GM19351 (cell line): Measurements from ENCODE around the gene MRPL42.
"Not testable (repeated sequence)": the region's sequence is repeated elsewhere in the genome, so short reads cannot be mapped to it uniquely, and the experiment has no call there.

ENCODE experiments used
- ATAC-seq: cut with Tn5 transposase; IDR thresholded peaks from one replicate; pipeline ENCODE4 v1.9.1; 2021; ENCODE audit warnings: mild to moderate bottlenecking, moderate library complexity; ENCODE audit not compliant: unreplicated experiment

Gene MRPL42

GRCh38 chr12:93443576-93443975 lies 23.7 kb upstream of the MRPL42 start:
- ATAC-seq = no peak

- ATAC-seq = no peak
Measured at GRCh38 chr12:93447555-93448290, 19.6 kb upstream of the MRPL42 start.

DNA sequence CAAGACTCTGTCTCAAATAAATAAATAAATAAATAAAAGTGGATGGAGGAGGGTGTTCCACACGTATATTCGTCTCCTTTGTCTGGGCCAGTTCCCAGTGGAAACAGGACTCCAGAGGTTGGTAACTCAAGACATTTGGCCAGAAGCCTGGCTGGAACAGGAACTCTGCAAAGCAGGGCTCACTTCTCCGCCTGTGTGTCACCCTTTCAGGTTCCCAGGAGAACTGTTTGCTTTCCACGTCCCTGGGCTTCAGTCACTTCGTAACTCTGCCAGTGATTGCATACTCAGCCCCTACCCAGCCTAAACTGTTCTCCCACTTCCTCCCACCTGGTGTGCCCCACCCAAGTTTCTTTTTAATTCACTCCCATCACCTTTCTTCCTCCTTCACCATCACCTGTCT lies 18.5 kb upstream of the MRPL42 start:
- ATAC-seq = no peak

GRCh38 chr12:93449277-93449676 lies 18.0 kb upstream of the MRPL42 start:
- ATAC-seq = peak; percentile 90

GRCh38 chr12:93451423-93452158 lies 15.7 kb upstream of the MRPL42 start:
- ATAC-seq = no peak

- no peak for ATAC-seq
Measured at GRCh38 chr12:93453633-93454032, 13.7 kb upstream of the MRPL42 start.

DNA sequence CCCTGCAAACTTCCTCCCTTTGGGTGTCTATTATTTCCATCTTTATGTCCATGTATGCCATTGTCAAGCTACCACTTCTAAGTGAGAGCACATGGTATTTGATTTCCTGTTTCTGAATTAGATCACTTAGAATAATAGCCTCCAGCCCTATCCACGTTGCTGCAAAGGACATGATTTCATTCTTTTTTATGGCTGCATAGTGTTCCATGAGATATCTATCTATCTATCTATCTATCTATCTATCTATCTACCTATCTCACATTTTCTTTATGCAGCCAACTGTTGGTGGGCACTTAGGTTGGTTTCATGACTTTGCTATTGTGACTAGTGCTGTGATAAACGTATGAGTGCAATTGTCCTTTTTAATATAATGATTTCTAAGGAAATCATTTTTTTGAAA lies 11.2 kb upstream of the MRPL42 start:
- no peak for ATAC-seq

DNA sequence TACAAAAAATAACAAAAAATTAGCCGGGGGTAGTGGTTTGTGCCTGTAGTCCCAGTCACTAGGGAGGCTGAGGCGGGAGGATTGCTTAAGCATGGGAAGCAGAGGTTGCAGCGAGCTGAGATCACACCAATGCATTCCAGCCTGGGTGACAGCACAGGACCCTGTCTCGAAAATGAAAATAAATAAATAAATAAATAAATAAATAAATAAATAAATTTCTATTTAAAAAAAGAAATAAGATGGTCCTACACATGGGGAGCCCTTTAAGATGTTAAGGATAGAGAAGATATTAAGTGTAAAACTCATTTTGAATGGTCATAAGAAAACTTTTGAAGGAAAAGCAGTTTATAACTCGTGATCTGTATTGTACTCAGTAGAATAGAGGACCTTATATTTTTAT lies 8.2 kb upstream of the MRPL42 start:
- no peak for ATAC-seq

- ATAC-seq = no peak
Measured at GRCh38 chr12:93460003-93460402, 7.3 kb upstream of the MRPL42 start.

- ATAC-seq = no peak
Measured at GRCh38 chr12:93460902-93461301, 6.4 kb upstream of the MRPL42 start.

- no peak for ATAC-seq
Measured at GRCh38 chr12:93461503-93461902, 5.8 kb upstream of the MRPL42 start.

- no peak for ATAC-seq
Measured at GRCh38 chr12:93465841-93466240, 1.5 kb upstream of the MRPL42 start.

GRCh38 chr12:93466625-93467350 lies 526 bp upstream of the MRPL42 start:
- no peak for ATAC-seq

DNA sequence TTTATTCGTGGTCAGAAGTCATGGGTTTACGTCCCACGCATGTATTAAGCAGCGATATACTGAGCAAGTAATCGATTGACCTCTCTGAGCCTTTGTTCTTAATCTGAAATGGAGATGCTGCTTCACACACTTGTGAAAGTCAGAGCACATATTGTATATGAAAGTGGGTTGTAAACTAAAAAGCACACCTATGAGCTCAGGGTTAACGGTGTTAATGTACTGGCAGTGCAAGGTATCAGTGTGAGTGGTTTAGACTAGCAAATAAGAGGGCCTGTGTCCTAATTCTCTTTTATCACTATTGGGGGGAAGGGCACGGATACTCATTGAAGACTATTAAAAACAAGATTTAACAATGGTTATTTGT lies 676 bp downstream of the MRPL42 start:
- peak; percentile 28 for ATAC-seq

DNA sequence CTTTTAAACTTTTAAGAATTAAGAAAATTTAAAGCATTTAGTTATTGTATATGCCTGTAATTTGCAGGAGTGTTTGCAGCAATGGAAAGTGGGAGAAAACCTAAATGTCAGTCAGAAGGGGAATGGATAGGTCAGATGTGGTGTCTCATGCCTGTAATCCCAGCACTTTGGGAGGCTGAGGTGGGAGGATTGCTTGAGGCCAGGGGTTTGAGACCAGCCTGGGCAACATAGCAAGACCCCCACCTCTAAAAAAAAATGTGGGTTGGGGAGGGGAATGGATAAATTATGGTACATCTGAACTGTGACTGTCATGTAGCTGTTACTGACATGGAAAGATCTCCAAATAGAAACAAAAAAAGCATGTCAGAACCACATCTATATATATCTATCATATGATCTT lies 2.1 kb downstream of the MRPL42 start:
- ATAC-seq = no peak

GRCh38 chr12:93476555-93476954 lies 9.2 kb downstream of the MRPL42 start:
- no peak for ATAC-seq

GRCh38 chr12:93482721-93483120 lies 15.4 kb downstream of the MRPL42 start:
- ATAC-seq = no peak

DNA sequence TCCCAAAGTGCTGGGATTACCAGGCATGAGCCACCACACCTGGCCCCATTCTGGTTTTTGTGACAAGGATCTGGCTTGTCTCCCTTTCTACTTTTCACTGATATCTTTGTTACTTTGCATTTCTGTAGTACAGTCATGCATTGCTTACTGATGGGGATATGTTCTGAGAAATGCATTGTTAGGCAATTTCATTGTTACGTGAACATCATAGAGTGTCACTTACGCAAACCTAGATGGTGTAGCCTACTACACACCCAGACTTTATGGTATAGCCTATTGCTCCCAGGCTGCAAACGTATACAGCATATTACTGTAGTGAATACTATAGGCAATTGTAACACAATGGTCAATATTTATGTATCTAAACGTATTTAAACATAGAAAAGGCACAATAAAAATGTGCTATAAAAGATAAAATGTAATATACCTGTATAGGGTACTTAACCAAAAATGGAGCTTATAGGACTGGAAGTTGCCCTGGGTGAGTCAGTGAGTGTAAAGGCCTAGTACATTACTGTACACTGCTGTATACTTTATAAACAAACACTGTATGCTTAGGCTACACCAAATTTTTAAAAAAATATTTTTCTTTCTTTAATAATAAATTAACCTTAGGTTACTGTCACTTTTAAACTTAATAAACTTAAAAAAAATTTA lies 16.0 kb downstream of the MRPL42 start:
- ATAC-seq = no peak

DNA sequence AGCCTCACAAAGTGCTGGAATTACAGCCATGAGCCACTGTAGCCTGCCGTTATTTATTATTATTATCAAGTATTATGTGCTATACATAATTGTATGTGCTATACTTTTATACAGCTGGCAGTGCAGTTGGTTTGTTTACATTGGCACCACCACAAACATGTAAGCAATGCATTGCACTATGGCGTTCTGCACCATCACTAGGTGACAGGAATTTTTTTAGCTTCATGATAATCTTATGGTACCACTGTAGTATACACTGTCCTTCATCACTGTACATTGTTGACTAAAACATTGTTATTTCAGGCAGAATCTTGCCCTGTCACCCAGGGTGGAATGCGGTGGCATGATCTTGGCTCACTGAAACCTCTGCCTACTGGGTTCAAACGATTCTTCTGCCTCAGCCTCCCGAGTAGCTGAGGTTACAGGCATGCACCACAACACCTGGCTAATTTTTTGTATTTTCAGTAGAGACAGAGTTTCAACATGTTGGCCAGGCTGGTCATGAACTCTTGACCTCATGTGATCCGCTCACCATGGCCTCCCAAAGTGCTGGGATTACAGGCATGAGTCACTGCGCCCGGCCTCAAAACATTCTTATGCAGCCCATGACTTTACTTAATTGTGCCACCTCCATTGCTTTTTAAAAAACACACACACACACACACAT lies 17.1 kb downstream of the MRPL42 start:
- no peak for ATAC-seq

- not testable (repeated sequence) for ATAC-seq
Measured at GRCh38 chr12:93492808-93493207, 25.5 kb downstream of the MRPL42 start.

DNA sequence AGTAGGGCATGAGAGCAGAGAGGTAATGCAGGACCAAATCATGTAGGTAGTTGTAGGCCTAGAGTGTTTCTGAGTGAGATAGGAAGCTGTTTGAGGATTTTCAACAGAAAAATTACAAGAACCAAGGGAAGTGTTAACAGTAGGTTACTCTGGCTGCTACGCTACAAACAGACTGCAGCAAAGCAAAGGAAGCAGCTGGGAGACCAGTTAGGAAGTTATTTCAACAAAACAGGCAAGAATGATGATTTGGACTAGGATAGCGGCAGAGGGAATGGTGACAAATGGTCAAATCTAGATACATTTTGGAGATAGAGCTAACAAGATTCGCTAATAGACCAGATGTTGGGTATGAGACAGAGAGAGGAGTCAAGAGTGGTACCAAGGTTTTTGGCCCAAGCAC lies 26.8 kb downstream of the MRPL42 start:
- no peak for ATAC-seq
